ENCODE results near the gene PLBD2. TPM values are rescaled to one million over a fixed set of nuclear protein-coding genes. Genes with fewer than 3 reads are reported as not detected.

Gene PLBD2
- total RNA-seq, 1 experiment from 2014 or later, result 6.8 TPM

GRCh38 chr12:113396828-113397496 is 38.6 kb downstream of the PLBD2 start:
- H3K9me3 ChIP-seq, result no peaks in the 10 kb centered on the region

DNA sequence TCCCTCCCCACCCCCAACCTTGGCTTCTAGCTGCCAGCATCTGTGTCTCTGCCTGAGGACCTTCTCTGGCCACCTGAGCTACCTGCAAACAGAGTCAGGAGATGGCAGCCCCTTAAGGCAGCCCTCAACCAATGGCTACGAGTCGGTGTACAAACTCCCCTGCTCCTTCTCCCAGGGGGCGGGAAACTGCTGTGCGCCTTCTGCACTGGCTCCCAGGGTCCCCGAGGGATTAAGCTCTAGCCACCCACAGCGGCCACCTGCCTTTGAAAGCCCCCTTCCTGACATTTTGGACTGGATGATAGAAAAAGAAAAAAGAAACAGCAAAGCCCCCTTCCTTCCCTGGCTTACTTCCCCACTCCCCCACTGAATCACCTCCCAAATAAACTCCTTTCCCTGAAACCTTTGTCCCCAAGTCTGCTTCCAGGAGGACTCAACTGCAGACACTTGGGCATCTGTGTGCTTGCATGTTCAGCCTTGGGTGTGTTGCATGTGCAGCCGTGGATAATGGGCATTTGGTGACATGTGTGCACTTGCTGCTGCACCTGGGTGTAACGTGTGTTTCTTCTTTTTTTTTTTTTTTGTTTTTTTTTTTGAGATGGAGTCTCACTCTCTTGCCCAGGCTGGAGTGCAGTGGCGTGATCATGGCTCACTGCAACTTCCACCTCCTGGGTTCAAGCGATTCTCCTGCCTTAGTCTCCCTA is 39.3 kb downstream of the PLBD2 start:
- no peak for DNase-seq
- no peaks in the 10 kb centered on the region for H3K27me3 ChIP-seq
- H3K4me3 ChIP-seq, result no peak overlapping the region
- H3K9me3 ChIP-seq, result no peaks in the 10 kb centered on the region
- no peaks in the 10 kb centered on the region for H3K36me3 ChIP-seq

More at GRCh38 chr12:113396828-113397496, 38.6 kb downstream of the PLBD2 start:
- DNase-seq, result no peak
- Histone ChIP-seq H3K4me3 (no peak overlapping the region), H3K36me3 (no peaks in the 10 kb centered on the region), H3K27me3 (no peaks in the 10 kb centered on the region)

GRCh38 chr12:113398346-113399290 is 40.2 kb downstream of the PLBD2 start:
- H3K4me3 ChIP-seq, result no peak overlapping the region
- no peak for DNase-seq
- no peaks in the 10 kb centered on the region for H3K9me3 ChIP-seq
- H3K36me3 ChIP-seq, result no peaks in the 10 kb centered on the region
- H3K27me3 ChIP-seq, result no peaks in the 10 kb centered on the region

DNA sequence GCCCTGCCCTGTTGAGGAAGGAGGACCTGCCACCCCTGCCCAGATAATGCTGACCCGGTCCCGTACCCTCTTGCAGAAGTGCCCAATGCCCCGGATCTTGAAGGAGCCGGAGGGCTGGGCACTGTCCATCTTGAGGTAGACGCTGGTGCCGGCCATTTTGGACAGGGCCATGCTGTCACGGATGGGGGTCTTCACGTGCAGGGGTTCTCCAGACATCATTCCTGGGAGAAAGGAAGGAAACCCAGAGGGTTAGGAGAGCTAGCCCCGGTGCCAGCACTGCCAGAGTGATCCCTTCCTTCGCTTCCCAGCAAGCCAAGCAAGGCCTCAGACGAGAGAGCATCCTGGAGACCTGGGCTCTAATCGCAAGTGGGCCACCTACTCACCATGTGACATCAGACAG is 41.1 kb downstream of the PLBD2 start:
- no peak for DNase-seq
- Histone ChIP-seq H3K36me3 (no peaks in the 10 kb centered on the region), H3K4me3 (no peak overlapping the region), H3K27me3 (no peaks in the 10 kb centered on the region), H3K9me3 (no peaks in the 10 kb centered on the region)

DNA sequence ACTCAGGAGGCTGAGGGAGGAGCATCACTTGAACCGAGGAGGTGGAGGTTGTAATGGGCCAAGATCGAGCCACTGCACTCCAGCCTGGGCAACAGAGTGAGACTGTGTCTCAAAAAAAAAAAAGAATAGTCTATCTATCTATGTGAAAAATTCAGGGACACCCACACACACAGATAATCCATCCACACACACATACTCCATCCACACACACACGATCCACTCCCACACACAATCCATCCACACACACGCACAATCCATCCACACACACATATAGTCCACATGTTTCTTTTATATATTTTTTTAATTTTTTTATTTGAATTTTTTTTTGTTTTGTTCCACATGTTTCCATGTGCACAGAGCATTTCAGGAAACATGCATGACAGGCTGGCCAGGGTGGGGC is 42.0 kb downstream of the PLBD2 start:
- no peaks in the 10 kb centered on the region for H3K9me3 ChIP-seq
- H3K27me3 ChIP-seq, result no peaks in the 10 kb centered on the region
- no peak overlapping the region for H3K4me3 ChIP-seq
- no peak for DNase-seq
- no peaks in the 10 kb centered on the region for H3K36me3 ChIP-seq

GRCh38 chr12:113401066-113402000 is 42.9 kb downstream of the PLBD2 start:
- H3K36me3 ChIP-seq, result no peaks in the 10 kb centered on the region
- H3K4me3 ChIP-seq, result no peak overlapping the region
- no peaks in the 10 kb centered on the region for H3K27me3 ChIP-seq
- DNase-seq, result no peak
- no peaks in the 10 kb centered on the region for H3K9me3 ChIP-seq

- Histone ChIP-seq H3K36me3 (no peaks in the 10 kb centered on the region), H3K9me3 (no peaks in the 10 kb centered on the region), H3K4me3 (no peak overlapping the region), H3K27me3 (no peaks in the 10 kb centered on the region)
- DNase-seq, result no peak
Observed at GRCh38 chr12:113402586-113403260, 44.3 kb downstream of the PLBD2 start.

- Histone ChIP-seq H3K27me3 (no peaks in the 10 kb centered on the region), H3K4me3 (no peak within 1 kb of the TSS; the same call in 1 of the 2 replicates), H3K36me3 (no peaks in the 10 kb centered on the region), H3K9me3 (no peaks in the 10 kb centered on the region)
- DNase-seq, result peak; percentile 62
Observed at GRCh38 chr12:113403435-113404415, 45.3 kb downstream of the PLBD2 start, which contains the start of gene SDS. Gene SDS (minus strand): TSS chr12:113403887. CDS start chr12:113399708, 4,179 bp downstream.

GRCh38 chr12:113405694-113406093 is 47.3 kb downstream of the PLBD2 start:
- Histone ChIP-seq H3K4me3 (no peak overlapping the region), H3K36me3 (no peaks in the 10 kb centered on the region), H3K27me3 (no peaks in the 10 kb centered on the region)

DNA sequence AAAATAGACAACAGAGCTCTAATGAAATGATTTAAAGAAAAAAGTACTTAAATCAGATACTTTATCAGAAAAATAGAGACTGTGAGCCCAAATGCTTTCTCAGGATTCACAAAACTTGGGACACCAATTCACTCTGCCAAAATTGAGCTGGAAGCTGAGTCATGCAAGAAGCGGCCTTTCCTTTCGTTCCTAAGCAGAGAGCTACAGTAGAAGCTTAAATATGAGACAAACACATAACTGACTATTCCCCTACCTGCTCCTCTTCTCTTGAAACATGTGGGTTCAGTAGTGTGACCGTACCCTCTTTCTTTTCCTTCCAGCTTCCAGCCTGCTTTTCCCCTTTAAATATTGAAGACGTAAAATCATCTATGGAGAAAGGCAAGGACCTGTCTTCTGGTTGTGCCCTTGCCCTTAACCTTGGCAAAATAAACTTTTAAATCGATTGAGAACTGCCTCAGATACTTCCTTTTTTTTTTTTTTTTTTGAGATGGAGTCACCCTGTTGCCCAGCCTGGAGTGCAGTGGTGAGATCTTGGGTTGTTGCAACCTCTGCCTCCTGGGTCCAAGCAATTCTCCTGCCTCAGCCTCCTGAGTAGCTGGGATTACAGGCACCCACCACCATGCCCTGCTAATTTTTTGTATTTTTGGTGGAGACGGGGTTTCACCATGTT is 49.7 kb downstream of the PLBD2 start:
- H3K9me3 ChIP-seq, result no peaks in the 10 kb centered on the region
- no peaks in the 10 kb centered on the region for H3K27me3 ChIP-seq
- no peaks in the 10 kb centered on the region for H3K36me3 ChIP-seq
- no peak overlapping the region for H3K4me3 ChIP-seq
- peak; percentile 60 for DNase-seq

More at GRCh38 chr12:113405694-113406093, 47.3 kb downstream of the PLBD2 start:
- no peaks in the 10 kb centered on the region for H3K9me3 ChIP-seq
- no peak for DNase-seq

DNA sequence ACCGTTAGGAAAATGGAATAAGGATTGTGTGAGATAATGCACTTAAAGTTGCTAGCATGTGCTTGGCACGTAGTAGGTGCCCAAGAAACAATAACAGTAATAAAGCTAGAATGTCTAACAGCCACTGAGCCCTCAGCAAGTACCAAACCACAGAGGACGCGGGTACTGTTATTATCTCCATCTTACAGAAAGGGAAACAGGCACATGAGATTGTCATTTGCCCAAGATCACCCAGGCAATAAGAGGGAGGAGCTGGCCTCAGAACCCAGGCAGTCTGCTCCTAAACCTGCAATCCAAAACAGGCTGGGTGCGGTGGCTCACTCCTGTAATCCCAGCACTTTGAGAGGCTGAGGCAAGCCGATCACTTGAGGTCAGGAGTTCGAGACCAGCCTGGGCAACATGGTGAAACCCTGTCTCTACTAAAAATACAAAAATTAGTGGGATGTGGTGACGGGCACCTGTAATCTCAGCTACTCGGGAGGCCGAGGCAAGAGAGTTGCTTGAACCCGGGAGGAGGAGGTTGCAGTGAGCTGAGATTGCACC is 50.4 kb downstream of the PLBD2 start:
- no peak for DNase-seq
- Histone ChIP-seq H3K9me3 (no peaks in the 10 kb centered on the region), H3K27me3 (no peaks in the 10 kb centered on the region), H3K36me3 (no peaks in the 10 kb centered on the region), H3K4me3 (no peak overlapping the region)

DNA sequence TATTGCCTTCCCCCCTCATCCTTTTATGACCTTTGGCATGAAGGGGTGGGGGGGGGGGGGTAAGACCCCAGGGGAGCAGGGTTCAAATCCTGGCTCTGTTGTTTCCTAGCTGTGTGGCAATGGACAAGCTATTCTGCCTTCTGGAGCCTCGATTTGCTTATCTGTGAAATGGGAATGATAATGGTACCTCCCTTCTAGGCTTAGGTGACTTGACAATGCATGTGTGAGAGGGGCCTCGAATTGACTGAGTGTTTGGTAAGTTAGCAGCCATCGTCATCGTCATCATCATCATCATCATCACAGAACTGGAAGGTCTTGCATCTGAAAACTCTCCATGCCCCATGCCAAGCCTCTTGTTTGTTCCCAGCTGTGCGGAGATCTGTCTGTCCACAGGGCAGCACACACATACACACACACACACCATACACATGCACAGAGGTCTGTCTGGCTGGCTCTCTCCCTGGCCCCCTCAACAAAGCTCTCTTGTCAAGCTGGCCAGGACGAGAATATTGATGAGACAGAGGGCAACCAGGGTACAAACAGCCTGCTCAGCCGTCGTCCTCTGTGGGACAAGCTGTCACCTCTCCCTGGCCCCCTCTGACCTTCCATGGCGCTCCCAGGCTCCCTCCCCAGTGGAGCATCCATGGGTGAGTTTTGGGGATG is 51.2 kb downstream of the PLBD2 start:
- Histone ChIP-seq H3K36me3 (no peaks in the 10 kb centered on the region), H3K4me3 (no peak overlapping the region), H3K9me3 (no peaks in the 10 kb centered on the region), H3K27me3 (no peaks in the 10 kb centered on the region)
- DNase-seq, result no peak

DNA sequence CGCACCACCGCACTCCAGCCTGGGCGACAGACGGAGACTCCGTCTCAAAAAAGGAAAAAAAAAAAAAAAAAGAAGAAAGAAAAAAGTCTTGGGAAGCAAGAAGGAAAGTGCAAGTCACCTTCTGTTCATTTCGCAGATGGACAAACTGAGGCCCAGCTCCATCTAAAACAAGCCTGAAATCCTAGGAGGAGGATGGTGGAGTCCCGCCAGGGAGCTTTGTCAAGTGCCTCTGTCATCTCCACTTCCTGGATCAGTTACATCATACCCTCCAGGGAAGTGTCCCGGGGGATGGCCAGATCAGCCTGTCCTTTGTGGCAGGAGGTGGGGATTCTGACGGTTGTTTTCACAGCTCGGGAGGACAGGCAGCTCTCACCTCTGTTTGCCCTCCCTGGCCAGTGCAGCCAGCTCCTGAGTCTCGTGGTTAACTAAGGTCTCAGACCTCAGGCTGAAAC is 55.1 kb downstream of the PLBD2 start:
- Histone ChIP-seq H3K9me3 (no peaks in the 10 kb centered on the region), H3K36me3 (no peaks in the 10 kb centered on the region), H3K4me3 (no peak overlapping the region), H3K27me3 (no peaks in the 10 kb centered on the region)
- DNase-seq, result peak; percentile 11

All from MG63 (cell line).